ENCODE data around the gene ZNF17.

DNA sequence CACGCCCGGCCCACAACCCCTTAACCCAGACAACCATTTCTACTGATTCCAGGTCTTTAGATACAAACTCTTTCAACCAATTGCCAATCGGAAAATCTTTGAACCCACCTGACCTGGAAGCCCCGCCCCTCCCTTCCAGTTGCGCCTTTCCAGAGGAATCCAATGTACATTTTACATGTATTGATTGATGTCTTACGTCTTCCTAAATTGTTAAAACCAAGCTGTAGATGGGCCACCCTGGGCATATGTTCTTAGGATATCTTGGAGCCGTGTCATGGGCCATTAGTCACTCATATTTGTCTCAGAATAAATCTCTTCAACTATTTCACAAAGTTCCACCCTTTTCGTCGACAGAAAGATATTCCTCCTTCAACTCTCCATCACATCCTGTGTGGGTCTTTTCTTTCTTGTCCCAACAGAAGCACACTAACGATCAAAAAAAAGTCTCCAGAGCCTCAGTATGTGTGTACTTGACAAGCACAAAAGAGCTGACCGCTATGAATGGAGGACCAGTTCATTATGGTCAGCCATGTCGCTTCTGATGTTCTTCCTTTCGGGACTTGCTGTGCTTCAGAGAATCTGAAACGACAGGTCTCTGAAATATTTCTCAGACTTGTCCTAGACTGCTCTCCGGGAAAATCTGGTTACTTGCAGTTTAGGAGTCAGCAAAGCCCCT is 23.6 kb downstream of the ZNF17 start:
- TF ChIP-seq CTCF (IDR thresholded peaks at IDR 0.05) (no peak), POLR2A (IDR thresholded peaks at IDR 0.05) (no peak), POLR2AphosphoS5 (IDR thresholded peaks at IDR 0.05) (no peak)

All from prostate gland (tissue), 2 donors.